K562 treated with DMSO at 1 percent for 4 hours (cell line): ENCODE results near the gene SHB. TPM values are rescaled to one million over a fixed set of nuclear protein-coding genes. Genes with fewer than 3 reads are reported as not detected.

Experiments used
- total RNA-seq: library from RNA; unstranded; fragments of 300-600 nt; gene quantifications from 2 replicates; pipeline ENCODE4 v1.2.3, GENCODE V29; 2022; ENCODE audit not compliant: insufficient read depth

Gene SHB
- total RNA-seq: 11.9 and 13.9 TPM in 2 replicates

GRCh38 chr9:38068701-38069628 is at the start of gene SHB:
Gene SHB (minus strand): TSS chr9:38069227. CDS start chr9:38068645, 582 bp downstream.

GRCh38 chr9:37903647-37904444 is 165.2 kb downstream of the SHB start, which contains the start of gene SLC25A51:
Gene SLC25A51 (minus strand): TSS chr9:37904127. CDS start chr9:37888550, 15,577 bp downstream.

Other genes starting within 250 kb of the SHB start
- gene SLC25A51, start 165.1 kb downstream of the SHB start, total RNA-seq: 15.5 and 19.3 TPM in 2 replicates